ENCODE measurements around the gene E2F3.
A peak's percentile ranks its signal among the peaks of the same experiment; 100 is the strongest.

The E2F3 gene

GRCh38 chr6:20538131-20538662 is 136.5 kb downstream of the E2F3 start:
- peak; percentile 56 for DNase-seq

GRCh38 chr6:20538907-20539306 is 137.2 kb downstream of the E2F3 start:
- DNase-seq: peak; percentile 22

- DNase-seq: no peak
Measured at GRCh38 chr6:20539387-20539786, 137.7 kb downstream of the E2F3 start.

GRCh38 chr6:20540683-20541082 is 139.0 kb downstream of the E2F3 start:
- no peak for DNase-seq

- DNase-seq: no peak
Measured at GRCh38 chr6:20541382-20541781, 139.7 kb downstream of the E2F3 start.

- DNase-seq: peak; percentile 13
Measured at GRCh38 chr6:20542927-20543602, 141.4 kb downstream of the E2F3 start.

Measured in OCI-M1 (cell line).